GM21717 (cell line): ENCODE results near the gene DUSP9.

Experiments
- ATAC-seq: cut with Tn5 transposase; IDR thresholded peaks from one replicate; pipeline ENCODE4 v1.9.1; 2021; ENCODE audit warnings: mild to moderate bottlenecking, moderate library complexity; ENCODE audit not compliant: unreplicated experiment

DUSP9 gene

GRCh38 chrX:153621949-153622598 lies 24.9 kb upstream of the DUSP9 start:
- no peak for ATAC-seq

GRCh38 chrX:153622661-153623309 lies 24.2 kb upstream of the DUSP9 start:
- no peak for ATAC-seq

- ATAC-seq = no peak
These were observed 23.5 kb upstream of the DUSP9 start for GRCh38 chrX:153623310-153624029.

- no peak for ATAC-seq
These were observed 22.6 kb upstream of the DUSP9 start for GRCh38 chrX:153624196-153625091.

GRCh38 chrX:153625271-153626024 lies 21.6 kb upstream of the DUSP9 start:
- no peak for ATAC-seq

- ATAC-seq = no peak
These were observed 20.9 kb upstream of the DUSP9 start for GRCh38 chrX:153626025-153626633.

- ATAC-seq = no peak
These were observed 19.9 kb upstream of the DUSP9 start for GRCh38 chrX:153626863-153627674.

- ATAC-seq = no peak
These were observed 19.3 kb upstream of the DUSP9 start for GRCh38 chrX:153627675-153628111.

- ATAC-seq = no peak
These were observed 18.9 kb upstream of the DUSP9 start for GRCh38 chrX:153628129-153628528.

GRCh38 chrX:153628665-153629064 lies 18.3 kb upstream of the DUSP9 start:
- ATAC-seq = no peak

GRCh38 chrX:153631346-153631745 lies 15.7 kb upstream of the DUSP9 start:
- no peak for ATAC-seq

GRCh38 chrX:153631907-153632594 lies 15.0 kb upstream of the DUSP9 start:
- no peak for ATAC-seq

GRCh38 chrX:153632595-153632946 lies 14.4 kb upstream of the DUSP9 start:
- no peak for ATAC-seq

- ATAC-seq = no peak
These were observed 14.0 kb upstream of the DUSP9 start for GRCh38 chrX:153633048-153633447.

- no peak for ATAC-seq
These were observed 13.3 kb upstream of the DUSP9 start for GRCh38 chrX:153633607-153634180.

- no peak for ATAC-seq
These were observed 12.8 kb upstream of the DUSP9 start for GRCh38 chrX:153634236-153634635.

- ATAC-seq = no peak
These were observed 12.2 kb upstream of the DUSP9 start for GRCh38 chrX:153634832-153635231.

GRCh38 chrX:153635388-153635787 lies 11.6 kb upstream of the DUSP9 start:
- ATAC-seq = no peak
